Osteocyte (in vitro differentiated cells): Measurements from ENCODE around the gene LCNL1. TPM values are rescaled to one million over a fixed set of nuclear protein-coding genes. Genes with fewer than 3 reads are reported as not detected.

Experiments used
- DNase-seq: peaks from one replicate; pipeline ENCODE4 v3.0.0; 2021; ENCODE audit warnings: mixed read lengths; ENCODE audit not compliant: unreplicated experiment; ENCODE audit errors: extremely low spot score
- H3K27ac Mint-ChIP-seq: one replicate; pipeline ENCODE4 v1.8.0; 2021; ENCODE audit warnings: mild to moderate bottlenecking, mixed read lengths; ENCODE audit not compliant: unreplicated experiment
- H3K27me3 Mint-ChIP-seq: one replicate; pipeline ENCODE4 v1.8.0; 2021; ENCODE audit warnings: mixed read lengths; ENCODE audit not compliant: unreplicated experiment
- H3K36me3 Mint-ChIP-seq: one replicate; pipeline ENCODE4 v1.8.0; 2021; ENCODE audit warnings: mixed read lengths; ENCODE audit not compliant: unreplicated experiment
- H3K4me1 Mint-ChIP-seq: one replicate; pipeline ENCODE4 v1.8.0; 2021; ENCODE audit warnings: mixed read lengths; ENCODE audit not compliant: unreplicated experiment
- H3K4me3 Mint-ChIP-seq: one replicate; pipeline ENCODE4 v1.8.0; 2021; ENCODE audit warnings: mild to moderate bottlenecking, moderate library complexity, mixed read lengths; ENCODE audit not compliant: unreplicated experiment
- H3K9me3 Mint-ChIP-seq: one replicate; pipeline ENCODE4 v1.8.0; 2021; ENCODE audit warnings: mixed read lengths; ENCODE audit not compliant: unreplicated experiment
- total RNA-seq: library from RNA; stranded (reverse); gene quantifications from 2 replicates; pipeline ENCODE4 v1.2.1, GENCODE V29; 2021
- TF ChIP-seq, protein P1 (sequence below): fragments of 200-600 bp; sonication (generic); IDR thresholded peaks from 2 replicates; pipeline ENCODE4 v1.5.0; 2021; ENCODE audit warnings: antibody characterized with exemption, mild to moderate bottlenecking, moderate library complexity

LCNL1 gene
- total RNA-seq, 1 donor from 2014 or later, result 3.4 TPM

DNA sequence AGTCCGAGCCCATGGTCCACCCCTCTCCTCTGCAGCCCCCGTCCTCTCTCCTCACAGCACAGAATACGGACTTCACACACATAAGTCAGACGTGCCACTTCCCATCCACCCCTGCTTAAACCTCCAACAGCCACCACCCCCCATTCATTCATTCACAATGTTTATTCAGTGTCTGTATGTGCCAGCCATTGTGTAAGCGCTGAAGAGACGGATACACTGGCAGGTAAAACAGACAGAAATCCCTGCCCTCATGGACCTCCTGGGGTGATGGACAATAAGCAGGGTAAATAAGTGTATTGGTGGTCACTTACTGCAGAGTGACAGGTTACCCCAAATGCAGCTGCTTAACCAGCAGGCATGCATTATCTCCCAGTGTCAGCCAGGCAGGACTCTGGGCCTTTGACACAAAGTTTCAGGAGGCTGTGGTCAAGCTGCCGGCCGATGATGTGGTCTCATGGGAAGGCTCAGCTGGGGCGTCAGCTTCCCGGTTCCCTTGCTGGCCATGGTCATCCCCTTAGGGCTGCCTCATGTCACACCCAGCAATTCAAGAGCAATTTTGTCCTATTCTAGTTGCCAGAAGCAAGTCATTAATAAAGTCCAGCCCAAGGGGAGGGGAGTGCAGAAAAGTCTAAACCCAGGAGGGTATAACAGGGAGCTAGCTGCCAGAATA, 7.6 kb downstream of the LCNL1 start:
- Mint-ChIP-seq H3K27ac (no peak overlapping the region), H3K9me3 (no peaks in the 10 kb centered on the region), H3K4me3 (peak overlapping the region; percentile 68)

DNA sequence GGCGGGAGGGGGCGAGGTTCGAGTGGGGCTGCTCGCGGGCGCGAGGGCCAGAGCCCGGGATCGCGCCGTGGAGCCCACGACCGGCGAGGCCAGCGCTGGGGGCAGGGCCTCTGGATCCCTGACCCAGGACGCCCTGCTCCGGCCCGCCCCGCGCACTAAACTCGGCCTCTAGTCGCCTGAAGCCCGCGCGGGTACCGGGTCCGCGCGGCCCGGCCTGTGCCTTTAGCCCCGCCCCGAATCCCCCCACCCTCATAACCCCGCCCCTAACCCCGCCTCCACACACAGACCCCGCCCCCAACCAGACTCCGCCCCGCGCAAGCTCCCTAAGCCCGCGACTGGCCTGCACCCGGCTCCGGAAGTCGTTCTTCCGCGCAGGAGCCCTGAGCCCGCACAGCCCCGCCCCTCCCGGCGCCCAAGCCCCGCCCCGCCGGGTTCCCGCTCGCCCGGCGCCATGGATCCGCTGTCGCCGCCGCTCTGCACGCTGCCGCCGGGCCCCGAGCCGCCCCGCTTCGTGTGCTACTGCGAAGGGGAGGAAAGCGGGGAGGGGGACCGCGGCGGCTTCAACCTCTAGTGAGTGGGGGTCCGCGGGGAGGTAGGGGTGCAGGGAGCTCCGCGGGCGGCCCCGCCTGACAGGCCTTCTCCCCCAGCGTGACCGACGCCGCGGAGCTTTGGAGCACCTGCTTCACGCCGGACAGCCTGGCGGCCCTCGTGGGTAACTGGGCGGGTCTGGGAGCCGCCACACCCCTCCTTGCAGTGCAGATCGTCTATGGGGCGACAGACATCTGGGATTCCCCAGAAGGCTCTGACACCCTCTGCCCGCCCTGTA, 9.4 kb downstream of the LCNL1 start, which contains the start of gene PAXX:
Gene PAXX (plus strand): TSS at position 430 of the 826 bp plus-strand sequence. CDS start 22 bp downstream, at position 452.
- DNase-seq, result peak; percentile 97
- Mint-ChIP-seq H3K9me3 (no peaks in the 10 kb centered on the region), H3K36me3 (no peaks in the 10 kb centered on the region), H3K27ac (peak within 1 kb of the TSS; percentile 65), H3K4me3 (peak within 1 kb of the TSS; percentile 80), H3K27me3 (no peaks in the 10 kb centered on the region), H3K4me1 (peaks cover 10% of the 10 kb centered on the region)
- TF ChIP-seq, protein P1, sequence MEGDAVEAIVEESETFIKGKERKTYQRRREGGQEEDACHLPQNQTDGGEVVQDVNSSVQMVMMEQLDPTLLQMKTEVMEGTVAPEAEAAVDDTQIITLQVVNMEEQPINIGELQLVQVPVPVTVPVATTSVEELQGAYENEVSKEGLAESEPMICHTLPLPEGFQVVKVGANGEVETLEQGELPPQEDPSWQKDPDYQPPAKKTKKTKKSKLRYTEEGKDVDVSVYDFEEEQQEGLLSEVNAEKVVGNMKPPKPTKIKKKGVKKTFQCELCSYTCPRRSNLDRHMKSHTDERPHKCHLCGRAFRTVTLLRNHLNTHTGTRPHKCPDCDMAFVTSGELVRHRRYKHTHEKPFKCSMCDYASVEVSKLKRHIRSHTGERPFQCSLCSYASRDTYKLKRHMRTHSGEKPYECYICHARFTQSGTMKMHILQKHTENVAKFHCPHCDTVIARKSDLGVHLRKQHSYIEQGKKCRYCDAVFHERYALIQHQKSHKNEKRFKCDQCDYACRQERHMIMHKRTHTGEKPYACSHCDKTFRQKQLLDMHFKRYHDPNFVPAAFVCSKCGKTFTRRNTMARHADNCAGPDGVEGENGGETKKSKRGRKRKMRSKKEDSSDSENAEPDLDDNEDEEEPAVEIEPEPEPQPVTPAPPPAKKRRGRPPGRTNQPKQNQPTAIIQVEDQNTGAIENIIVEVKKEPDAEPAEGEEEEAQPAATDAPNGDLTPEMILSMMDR, result no peak

More for the DNA sequence above, 7.6 kb downstream of the LCNL1 start:
- no peak for DNase-seq
- TF ChIP-seq, protein P1, result no peak
- Mint-ChIP-seq H3K36me3 (no peaks in the 10 kb centered on the region), H3K4me1 (peaks cover 5% of the 10 kb centered on the region), H3K27me3 (no peaks in the 10 kb centered on the region)

DNA sequence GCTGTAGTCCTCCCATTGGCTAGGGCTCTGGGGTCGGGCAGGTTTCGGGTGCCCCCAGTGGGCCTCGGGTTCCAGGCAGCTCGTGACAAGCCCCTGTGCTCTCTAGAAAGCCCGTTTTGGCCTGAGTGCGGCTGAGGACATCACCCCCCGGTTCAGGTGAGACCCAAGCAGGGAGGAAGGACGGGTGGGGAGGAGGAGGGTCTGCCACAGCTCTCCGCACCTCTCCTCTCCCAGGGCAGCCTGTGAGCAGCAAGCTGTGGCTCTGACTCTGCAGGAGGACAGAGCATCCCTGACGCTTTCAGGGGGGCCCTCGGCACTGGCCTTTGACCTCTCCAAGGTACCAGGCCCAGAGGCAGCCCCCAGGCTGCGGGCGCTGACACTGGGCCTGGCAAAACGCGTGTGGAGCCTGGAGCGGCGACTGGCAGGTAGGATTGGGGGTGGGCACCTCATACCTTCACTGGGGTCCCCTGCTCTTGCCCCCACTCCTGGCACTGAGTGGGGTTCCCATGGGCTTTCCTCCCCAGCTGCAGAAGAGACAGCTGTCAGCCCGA, 10.1 kb downstream of the LCNL1 start:
- Mint-ChIP-seq H3K4me3 (peak overlapping the region; percentile 80), H3K36me3 (no peaks in the 10 kb centered on the region), H3K27me3 (no peaks in the 10 kb centered on the region), H3K27ac (peak overlapping the region; percentile 7), H3K9me3 (no peaks in the 10 kb centered on the region), H3K4me1 (peaks cover 16% of the 10 kb centered on the region)
- TF ChIP-seq, protein P1, result no peak
- no peak for DNase-seq

DNA sequence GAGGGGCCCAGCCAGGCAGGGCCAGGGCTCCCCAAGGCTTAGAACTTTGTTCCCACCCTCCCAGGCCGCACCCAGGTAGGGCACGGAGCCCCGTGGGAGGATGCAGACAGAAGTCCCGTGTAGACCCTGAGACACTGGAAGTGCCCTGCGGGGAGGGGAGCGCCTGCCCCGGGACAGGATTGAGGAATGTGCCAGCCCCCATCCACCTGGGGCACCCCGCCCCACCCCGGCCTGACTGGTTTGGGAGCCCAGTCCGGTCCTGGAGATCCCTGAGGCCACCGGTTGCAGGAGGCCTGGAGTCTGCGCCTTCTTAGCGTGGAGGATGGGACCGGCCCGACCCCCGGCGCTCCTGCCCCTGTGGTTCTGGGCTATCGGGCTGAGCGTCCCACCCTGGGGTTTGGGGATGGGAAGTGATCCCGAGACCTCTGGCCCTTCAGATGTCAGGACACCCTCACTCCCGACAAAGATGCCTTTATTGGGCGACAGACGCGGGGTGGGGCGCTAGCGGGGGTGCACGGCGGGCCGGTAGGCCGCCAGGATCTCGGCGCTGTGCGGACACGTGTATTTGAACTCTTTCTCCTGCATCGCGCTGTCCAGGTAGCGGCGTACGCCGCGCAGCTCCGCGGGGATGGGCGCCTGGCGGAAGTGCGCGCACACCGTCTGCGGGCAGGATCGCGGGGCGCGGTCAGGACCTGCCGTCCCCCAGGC, 11.5 kb downstream of the LCNL1 start:
- Mint-ChIP-seq H3K27me3 (no peaks in the 10 kb centered on the region), H3K27ac (no peak overlapping the region), H3K9me3 (no peaks in the 10 kb centered on the region), H3K4me3 (no peak overlapping the region), H3K4me1 (peaks cover 30% of the 10 kb centered on the region), H3K36me3 (no peaks in the 10 kb centered on the region)
- TF ChIP-seq, protein P1, result no peak
- DNase-seq, result no peak
